ENCODE data around the gene PCSK9.
"Not testable (repeated sequence)": the region's sequence is repeated elsewhere in the genome, so short reads cannot be mapped to it uniquely, and the experiment has no call there.

Gene PCSK9

DNA sequence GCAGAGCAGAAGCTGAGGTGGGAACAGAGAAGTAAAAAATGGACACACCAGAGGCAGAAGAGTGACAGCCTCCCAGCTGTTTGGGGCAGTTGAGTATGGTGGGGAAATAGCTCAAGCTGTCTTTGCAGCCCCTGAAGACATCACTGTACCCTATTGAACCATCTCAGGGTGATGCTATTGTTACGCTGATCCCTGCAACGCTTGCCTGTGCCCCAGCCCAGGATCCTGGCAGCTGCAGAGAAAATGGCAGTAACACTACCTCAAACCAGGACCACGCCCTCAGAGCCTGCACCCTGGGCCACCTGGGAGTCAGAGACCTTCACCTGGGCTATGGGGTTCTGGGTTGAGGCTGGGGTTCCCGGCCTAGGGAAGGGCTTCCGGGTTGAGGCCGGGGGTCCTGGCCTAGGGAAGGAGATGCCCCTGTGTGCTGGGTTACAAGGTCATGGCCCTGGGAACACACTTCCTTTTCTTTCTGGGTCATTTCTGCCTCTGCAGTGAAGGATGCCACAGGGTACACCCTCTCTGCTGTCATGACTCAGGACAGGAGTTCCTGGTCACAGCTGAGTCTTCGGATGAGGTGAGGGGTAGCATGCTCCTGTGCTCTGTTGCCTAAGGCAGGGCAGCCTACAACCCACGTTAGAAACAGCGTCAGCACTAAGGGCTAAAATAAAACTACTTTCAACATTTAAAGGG, 29.0 kb upstream of the PCSK9 start:
- no peak for DNase-seq

DNA sequence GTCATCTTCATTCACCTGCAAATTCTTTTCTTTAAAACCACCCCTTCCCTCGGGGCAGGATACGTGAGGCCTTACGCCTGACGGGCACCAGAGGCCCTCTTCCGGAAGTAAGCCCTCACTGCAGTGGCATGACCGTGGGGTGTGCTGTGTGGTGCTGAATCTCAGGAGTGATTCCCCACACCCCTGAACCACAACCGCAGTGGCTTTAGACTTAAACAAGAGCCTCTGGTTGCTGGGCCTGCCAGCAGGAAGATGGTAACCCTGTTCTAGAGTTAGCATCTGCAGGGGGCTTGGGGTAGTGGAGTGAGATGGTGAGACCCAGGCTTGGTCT, 28.5 kb upstream of the PCSK9 start:
- no peak for DNase-seq

DNA sequence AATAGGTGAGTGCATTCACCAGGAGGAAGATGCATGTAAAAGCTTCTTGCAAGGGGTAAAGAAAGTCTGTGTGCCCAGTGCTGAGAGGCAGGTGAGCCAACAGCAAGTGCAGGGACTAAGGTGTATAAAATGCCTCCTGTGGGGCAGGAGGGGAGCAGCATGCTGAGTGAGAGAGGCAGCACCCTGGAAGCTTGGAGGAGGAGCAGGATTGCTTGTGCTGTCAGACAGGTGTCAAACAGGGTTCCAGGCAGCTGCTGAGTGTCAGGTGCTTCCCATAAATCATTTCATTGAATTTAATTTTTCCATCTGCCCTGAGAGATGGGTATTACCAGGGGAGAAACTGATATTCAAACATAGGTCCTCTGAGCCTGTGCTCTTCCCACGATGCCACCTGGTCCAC, 26.7 kb upstream of the PCSK9 start:
- DNase-seq, result no peak

DNA sequence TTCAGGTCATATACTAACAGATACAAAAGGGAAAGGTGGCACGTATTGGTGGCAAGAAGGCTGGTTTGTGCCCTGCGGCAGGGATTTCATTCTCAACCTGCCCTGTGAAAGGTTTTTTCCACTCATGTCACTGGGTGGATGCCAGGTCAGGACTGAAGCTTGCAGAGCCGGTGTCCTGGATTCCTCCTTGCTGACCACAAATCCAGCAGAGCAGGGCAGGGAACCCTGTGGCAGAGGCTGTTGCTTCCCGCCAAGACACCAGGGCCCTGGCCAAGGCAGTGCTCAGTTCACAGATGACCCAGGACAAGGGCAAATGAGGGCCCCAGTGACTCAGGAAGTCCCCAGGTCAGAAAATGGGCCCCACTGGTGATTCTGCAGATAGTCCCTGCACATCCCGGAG, 24.2 kb upstream of the PCSK9 start:
- DNase-seq, result no peak

DNA sequence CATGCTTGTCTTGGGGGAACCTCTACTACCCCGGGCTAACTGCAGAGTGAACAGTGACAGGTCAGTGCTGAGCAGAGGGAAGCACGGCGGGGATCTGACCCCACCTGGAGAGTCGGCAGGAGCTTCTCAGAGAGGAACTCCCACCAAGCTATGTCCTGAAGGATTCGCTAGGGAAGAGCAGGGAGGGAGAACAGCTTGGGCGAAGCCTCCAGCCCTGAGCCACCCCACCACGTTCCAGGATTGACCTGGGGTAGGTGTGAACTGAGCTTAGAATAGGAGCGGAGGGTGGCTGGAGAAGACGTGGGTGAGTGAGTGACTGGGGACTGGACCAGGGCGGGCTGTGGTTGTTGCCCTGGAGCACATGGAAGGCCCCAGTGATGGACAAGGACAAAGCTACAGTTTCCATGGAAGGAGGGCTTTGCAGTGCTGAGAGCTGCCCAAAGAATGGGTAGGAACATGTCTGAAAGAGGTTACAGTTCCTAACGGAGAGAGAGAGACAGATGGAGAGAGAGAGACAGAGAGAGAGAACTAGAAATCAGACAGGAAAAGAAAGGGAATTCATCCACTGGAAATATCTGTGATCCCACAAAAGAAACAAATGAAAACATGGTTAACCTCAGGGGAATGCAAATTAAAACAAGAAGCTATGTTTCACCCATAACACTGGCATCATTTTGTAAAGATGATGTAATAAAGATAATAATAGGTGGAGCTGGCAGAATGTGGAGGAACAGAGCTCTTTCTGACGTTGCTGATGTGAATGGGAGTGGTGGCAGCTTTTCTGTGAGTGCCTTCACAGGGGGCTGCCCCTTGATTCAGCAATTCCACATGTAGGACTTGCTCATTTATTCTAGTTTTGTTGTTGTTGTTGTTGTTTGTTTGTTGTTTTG, 23.4 kb upstream of the PCSK9 start:
- no peak for DNase-seq

DNA sequence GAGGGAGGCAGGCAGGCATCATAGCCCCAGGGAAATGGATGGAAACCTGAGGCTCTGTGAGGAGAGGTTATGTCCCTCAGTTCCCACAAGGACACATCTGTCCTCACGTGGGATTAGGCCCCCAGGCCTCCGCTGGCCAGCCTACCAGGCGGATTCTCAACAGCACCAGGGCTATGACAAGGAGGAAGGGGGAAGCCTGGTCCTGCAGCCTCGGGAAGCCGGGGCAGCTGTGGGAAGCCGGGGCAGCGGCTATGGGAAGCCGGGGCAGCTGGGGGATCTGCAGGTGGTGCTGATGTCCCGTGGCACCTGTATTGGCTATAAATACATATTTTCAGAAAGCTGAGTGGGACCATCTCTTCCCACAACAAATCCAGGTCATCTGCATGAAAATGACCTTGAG, 21.0 kb upstream of the PCSK9 start:
- DNase-seq, result no peak

DNA sequence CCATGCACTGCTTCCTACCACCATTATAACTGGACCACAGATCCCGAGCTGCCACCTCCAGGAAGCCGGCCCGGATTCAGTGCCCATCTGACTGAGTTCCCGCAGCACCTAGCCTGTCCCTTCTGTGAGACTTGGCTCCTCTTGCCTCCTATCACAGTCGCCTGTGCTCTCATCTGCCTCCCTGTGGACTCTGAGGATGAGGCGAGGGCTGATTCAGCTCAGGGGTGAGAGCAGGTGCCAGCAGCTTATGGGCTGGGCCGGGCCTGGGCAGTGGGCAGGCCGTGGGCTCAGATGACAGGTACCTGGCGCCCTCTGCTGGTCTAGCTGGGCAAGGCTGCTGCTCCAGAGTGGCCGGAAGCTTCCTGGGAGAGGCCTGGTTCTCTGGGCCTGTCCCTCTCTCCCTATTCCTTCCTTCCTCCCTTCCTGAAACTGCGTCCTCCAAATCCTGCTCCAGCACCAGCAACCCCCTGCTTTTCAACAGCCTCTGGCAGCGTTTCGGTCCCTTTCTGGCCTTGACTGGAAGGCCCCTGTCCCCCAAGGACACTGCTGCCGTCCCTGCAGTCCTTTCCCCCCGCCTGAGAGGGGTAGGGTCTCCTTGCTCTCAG, 17.3 kb upstream of the PCSK9 start:
- DNase-seq, result peak; percentile 90

DNA sequence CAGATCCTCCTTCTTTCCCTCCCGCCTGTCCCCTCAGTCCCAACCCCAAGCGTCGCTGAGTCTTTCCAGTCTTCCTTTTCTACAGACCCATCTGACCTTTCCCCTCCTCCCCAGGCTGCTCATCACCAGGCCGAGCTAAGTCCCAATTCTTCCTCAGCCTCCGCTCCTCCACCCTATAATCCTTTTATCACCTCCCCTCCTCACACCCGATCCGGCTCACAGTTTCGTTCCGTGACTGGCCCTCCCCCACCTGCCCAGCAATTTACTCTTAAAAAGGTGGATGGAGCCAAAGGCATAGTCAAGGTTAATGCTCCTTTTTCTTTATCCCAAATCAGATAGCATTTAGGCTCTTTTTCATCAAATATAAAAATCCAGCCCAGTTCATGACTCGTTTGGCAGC, 15.2 kb upstream of the PCSK9 start:
- DNase-seq, result not testable (repeated sequence)

DNA sequence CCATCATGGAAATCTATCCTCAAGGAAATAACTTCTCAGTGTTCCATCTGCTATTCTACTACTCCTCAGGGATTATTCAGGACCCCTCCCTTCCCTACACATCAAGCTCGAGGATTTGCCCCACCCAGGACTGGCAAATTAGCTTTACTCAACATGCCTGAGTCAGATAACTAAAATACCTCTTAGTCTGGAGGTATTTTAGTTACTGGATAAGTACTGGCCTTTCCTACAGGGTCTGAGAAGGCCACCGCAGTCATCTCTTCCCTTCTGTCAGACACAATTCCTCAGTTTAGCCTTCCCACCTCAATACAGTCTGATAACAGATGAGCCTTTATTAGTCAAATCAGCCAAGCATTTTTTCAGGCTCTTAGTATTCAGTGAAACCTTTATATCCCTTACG, 12.7 kb upstream of the PCSK9 start:
- not testable (repeated sequence) for DNase-seq

DNA sequence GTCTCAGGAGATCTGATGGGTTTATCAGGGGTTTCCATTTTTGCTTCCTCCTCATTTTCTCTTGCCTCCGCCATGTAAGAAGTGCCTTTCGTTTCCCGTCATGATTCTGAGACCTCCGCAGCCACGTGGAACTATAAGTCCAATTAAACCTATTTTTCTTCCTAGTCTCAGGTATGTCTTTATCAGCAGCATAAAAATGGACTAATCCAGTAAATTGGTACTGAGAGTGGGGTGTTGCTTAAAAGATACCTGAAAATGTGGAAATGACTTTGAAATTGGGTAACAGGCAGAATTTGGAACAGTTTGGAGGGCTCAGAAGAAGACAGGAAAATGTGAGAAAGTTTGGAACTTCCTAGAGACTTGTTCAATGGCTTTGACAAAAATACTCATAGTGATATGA, 8.2 kb upstream of the PCSK9 start:
- not testable (repeated sequence) for DNase-seq

DNA sequence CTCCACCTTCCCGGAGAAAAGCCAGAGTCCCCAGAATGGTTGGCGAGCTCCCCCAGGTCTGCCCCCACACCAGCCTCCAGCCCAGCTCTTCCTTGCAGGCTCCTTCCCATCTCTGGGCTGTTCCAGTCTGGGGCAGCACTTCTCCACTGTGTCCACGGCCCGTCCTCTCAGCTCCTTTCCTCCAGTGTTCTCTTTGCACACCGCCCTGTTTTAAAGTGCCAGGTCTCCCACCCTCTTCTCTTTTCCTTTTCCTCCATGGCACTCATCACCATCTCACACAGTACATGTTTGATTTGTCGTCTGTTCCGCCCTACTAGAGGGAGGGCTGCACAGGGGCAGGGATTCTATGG, 6.1 kb upstream of the PCSK9 start:
- no peak for DNase-seq

DNA sequence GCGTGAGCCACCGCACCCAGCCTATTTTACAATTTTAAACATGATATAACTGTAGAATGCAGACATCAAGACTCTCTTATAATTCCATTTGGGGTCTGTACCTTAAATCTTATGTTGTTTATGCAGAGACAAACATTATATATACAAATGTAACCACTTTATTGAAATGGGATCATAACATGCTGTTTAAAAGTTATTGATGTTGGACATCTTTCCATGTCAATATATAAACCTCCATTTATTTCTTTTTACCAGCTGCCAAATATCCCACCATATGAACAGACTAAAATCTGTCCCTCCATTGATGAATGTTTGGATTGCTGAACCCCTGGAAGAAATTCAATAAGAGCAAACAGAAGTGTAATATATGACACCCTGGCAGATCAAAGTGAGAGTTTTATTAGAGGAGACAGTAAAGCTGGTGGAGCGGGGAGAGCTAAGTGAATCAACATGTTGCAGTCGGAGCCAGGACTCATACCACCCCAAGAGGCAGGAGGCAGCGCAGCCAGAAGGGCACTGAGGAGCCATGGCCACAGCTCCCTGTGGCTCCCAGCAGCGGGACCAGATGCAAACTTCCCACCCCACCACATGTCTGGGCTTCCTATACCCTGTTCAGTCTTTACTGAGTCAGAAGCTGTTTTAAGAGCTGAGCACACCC, 4.7 kb upstream of the PCSK9 start:
- no peak for DNase-seq

DNA sequence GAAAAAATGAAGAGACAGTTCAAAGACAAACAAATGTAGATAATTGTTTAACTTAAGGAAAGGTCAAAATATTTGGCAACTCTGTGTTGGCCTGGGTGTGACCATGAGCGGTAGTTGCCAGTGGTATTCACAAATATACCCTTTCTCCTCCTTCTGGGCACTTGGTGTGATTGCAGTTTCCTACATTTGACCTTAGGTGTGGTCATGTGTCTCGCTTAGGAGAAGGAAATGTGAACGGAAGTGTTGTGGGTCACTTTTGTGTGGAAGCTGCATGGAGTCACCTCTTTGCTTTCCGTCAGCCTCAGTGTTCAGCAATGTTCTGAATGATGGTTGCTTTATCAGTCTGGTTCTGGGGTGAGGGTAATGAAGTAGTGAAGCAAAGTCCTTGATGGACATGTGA, 3.4 kb upstream of the PCSK9 start:
- no peak for DNase-seq

DNA sequence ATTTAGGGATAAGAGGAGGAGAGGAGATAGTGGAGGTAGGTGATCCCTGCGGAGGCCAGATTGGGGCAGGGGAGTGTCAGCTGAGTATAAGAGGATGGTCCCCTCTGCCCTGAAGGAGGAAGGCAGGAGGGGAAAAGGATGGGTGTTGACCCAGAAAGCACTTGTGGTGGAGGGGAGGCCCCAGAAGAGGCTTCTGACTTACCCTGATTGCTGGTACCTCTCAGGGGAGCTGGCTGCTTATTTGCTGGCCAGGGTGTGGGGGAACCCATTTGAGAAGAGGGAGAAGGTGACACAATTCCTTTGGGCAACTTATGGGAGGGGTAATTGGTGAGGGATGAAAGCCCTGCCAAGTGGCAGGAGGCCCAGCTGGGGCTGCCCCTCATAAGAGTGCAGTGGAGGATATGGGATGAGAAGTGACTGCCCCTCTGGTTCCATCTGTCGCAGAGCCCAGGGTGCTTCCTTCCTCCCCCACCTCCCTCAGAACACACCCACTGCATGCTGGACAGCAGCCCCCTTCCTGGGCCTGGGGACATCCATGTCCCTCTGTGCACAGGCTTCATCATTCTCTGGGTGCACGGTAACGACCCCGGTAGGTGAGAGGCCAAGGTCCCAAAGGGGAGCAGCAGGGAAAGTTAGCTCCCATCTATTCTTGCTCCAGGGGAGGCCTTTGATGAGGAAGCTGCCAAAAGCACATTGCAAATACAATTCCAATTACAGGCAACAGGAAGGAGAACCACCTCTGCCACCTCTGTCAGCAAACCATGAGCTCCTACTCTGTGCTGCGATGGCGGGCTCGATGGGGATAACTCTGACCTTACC, 1.4 kb upstream of the PCSK9 start:
- DNase-seq, result no peak

DNA sequence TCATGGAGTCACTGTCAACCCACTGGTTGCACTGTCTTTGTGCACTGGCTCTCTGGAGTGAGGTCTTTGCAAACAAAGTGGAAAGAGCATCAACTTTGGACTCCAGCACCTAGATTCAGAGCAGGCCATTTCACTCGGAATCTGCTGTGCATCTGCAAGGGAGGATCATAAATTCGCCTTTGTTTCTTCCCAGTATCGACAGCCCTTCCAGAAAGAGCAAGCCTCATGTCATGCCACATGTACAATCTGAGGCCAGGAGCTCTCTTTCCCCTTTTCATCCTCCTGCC, 853 bp upstream of the PCSK9 start:
- no peak for DNase-seq

DNA sequence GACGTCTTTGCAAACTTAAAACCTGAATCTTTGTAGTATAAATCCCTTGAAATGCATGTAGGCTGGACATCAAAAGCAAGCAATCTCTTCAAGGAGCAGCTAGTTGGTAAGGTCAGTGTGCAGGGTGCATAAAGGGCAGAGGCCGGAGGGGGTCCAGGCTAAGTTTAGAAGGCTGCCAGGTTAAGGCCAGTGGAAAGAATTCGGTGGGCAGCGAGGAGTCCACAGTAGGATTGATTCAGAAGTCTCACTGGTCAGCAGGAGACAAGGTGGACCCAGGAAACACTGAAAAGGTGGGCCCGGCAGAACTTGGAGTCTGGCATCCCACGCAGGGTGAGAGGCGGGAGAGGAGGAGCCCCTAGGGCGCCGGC, 390 bp upstream of the PCSK9 start:
- no peak for DNase-seq

DNA sequence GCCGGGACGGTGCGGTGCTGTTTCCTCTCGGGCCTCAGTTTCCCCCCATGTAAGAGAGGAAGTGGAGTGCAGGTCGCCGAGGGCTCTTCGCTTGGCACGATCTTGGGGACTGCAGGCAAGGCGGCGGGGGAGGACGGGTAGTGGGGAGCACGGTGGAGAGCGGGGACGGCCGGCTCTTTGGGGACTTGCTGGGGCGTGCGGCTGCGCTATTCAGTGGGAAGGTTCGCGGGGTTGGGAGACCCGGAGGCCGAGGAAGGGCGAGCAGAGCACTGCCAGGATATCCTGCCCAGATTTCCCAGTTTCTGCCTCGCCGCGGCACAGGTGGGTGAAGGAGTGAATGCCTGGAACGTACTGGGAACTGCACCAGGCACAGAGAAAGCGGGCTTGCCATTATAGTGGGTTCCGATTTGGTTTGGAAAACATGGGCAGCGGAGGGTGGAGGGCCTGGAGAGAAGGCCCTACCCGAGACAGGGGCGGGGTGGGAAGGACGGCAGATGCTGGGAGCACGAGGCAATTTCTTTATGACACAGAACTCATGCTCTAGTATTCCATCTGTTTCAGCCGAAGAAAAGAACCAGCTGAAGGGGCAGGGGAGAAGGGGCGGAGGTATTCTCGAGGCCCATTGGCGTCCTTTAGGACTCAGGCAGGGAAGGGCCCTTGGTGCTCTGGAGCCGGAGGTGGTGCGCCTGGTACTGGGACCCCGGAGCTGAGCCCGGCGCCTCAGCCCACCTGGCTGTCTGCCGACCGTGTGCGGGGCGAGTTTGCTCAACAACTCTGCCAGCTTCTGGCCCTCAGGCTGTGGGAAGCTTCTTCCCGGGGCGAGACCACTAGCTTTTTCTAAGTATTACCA, 960 bp downstream of the PCSK9 start:
- no peak for DNase-seq

DNA sequence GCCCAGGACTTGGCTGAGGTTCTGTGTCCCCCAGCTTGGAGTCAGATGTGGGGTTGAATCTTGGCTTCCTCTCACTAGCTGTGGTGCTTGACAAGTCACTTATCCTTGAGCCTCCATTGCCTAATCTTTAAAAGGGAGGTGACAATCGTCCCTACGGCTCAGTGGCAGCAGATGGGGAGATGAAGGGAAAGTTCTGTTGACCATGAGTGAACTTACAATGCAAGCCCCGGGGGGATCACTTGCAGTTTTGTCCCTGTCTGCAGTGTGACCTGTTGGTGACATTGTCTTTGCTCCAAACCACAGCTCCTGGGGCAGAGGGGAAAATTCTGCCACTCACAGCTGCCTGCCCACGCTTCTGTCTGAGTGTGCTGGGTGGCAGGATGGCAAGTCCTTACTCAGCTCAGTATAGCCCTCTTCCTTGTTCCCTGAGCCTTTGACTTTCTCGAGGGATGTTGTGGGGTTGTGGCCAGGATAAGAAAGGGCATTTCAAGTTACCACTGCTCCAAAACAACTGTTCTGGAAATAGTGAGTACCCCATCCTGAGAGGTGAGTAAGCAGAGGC, 1.7 kb downstream of the PCSK9 start:
- DNase-seq, result no peak

DNA sequence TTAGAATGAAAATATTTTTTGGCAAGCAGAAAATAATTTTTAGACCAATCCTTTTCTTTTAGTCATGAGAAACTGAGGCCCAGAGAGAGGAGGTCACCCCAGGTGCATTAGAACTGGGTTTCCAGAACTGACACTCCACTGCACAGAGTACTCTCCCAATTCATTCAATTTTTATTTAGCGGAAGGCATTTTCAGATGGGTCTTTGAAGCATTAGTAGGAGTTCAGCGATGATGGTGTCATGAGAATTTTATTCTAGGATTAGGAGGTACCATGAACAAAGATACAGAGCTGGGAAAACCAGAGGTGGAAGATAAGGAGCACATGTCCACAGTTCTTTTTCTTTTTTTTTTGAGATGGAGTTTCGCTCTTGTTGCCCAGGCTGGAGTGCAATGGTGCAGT, 2.3 kb downstream of the PCSK9 start:
- DNase-seq, result no peak

DNA sequence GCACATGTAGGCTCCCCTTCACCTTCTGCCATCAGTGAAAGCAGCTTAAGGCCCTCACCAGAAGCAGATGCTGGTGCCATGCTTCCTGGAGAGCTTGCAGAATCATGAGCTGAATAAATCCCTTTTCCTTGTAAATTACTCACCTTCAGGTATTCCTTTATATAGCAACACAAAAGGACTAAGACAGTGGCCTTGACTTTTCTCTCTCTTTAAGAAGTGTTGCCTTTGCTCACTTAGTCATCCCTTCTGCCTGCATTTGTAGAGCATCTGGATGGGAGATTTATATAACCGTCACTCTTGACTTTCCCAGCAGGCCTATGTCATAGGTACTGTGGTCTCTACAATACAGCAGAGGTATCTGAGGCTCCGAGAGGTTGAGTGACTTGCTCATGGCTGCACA, 3.7 kb downstream of the PCSK9 start:
- DNase-seq, result no peak

DNA sequence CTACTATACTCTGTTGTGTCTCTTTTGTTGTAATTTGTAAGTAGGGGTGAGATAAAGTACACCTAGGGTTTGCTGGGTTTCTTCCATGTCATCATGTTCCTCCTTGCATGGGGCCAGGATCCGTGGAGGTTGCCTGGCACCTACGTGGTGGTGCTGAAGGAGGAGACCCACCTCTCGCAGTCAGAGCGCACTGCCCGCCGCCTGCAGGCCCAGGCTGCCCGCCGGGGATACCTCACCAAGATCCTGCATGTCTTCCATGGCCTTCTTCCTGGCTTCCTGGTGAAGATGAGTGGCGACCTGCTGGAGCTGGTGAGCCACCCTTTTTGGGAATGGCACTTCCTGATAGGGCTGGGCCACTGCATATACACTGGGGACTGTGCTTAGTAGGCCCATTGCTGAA, 4.4 kb downstream of the PCSK9 start:
- DNase-seq, result no peak

All from activated CD8-positive, alpha-beta memory T cell treated with anti-CD3 and anti-CD28 coated beads, Interleukin-2, amount 50 U/mL, for 48 hours (primary cell).